ENCODE data around the gene ZSCAN32. TPM values are rescaled to one million over a fixed set of nuclear protein-coding genes. Genes with fewer than 3 reads are reported as not detected.

ZSCAN32 gene
- total RNA-seq, 1 donor from 2014 or later: 18.3 TPM

GRCh38 chr16:3346041-3346440 lies 54.8 kb downstream of the ZSCAN32 start:
- Mint-ChIP-seq H3K27ac (ENCODE audit: unreplicated experiment) (no peak overlapping the region), H3K27me3 (ENCODE audit: low read depth) (peaks cover 29% of the 10 kb centered on the region)
- TF ChIP-seq CTCF (conservative IDR thresholded peaks at IDR 0.05): no peak

More at GRCh38 chr16:3346041-3346440, 54.8 kb downstream of the ZSCAN32 start:
- no peak for DNase-seq (ENCODE audit: low read depth, low spot score)
- Mint-ChIP-seq H3K9me3 (no peaks in the 10 kb centered on the region), H3K4me3 (no peak overlapping the region), H3K4me1 (no peaks in the 10 kb centered on the region), H3K36me3 (ENCODE audit: low read depth) (no peaks in the 10 kb centered on the region)

Other genes with a start within 250 kb of the ZSCAN32 start
- gene OR1F1, start 212.8 kb downstream of the ZSCAN32 start, total RNA-seq: 0.35 TPM in 1 of 2 replicates, not detected in the other
- gene ZNF200, start 165.8 kb downstream of the ZSCAN32 start, total RNA-seq: 12.1 and 14.1 TPM in 2 replicates
- not detected in 2 replicates for gene MEFV, start 144.4 kb downstream of the ZSCAN32 start, total RNA-seq
- gene ZNF263, start 117.5 kb downstream of the ZSCAN32 start, total RNA-seq: 32.7 and 34.0 TPM in 2 replicates
- 5.2 and 6.6 TPM in 2 replicates for gene TIGD7, start 95.6 kb downstream of the ZSCAN32 start, total RNA-seq
- 43.8 and 48.9 TPM in 2 replicates for gene ZNF75A, start 95.5 kb downstream of the ZSCAN32 start, total RNA-seq
- gene OR2C1, start 45.1 kb downstream of the ZSCAN32 start, total RNA-seq: 0.16 TPM in 1 of 2 replicates, not detected in the other
- 12.8 and 15.5 TPM in 2 replicates for gene ZNF174, start 211 bp upstream of the ZSCAN32 start, total RNA-seq
- 2.0 and 2.2 TPM in 2 replicates for gene ZNF597, start 42.5 kb upstream of the ZSCAN32 start, total RNA-seq
- 48.9 and 55.3 TPM in 2 replicates for gene NAA60, start 42.7 kb upstream of the ZSCAN32 start, total RNA-seq
- not detected in 2 replicates for gene C16orf90, start 94.5 kb upstream of the ZSCAN32 start, total RNA-seq
- gene CLUAP1, start 100.0 kb upstream of the ZSCAN32 start, total RNA-seq: 30.7 and 33.8 TPM in 2 replicates
- gene NLRC3, start 176.4 kb upstream of the ZSCAN32 start, total RNA-seq: 0.18 TPM in 1 of 2 replicates, not detected in the other
- gene SLX4, start 210.6 kb upstream of the ZSCAN32 start, total RNA-seq: 17.2 and 17.7 TPM in 2 replicates